ENCODE measurements around the gene MET.

MET gene

GRCh38 chr7:116734710-116735109 is 62.7 kb downstream of the MET start:
- Histone ChIP-seq H3K4me2 (no peak overlapping the region), H3K9ac (no peak overlapping the region), H3K4me3 (IDR thresholded peaks at IDR 0.05; ENCODE audit: insufficient read depth, low read depth, low read length) (no peak overlapping the region), H3K79me2 (ENCODE audit: insufficient read depth, low read depth) (no peaks in the 10 kb centered on the region), H3K27ac (no peak overlapping the region), H4K20me1 (ENCODE audit: insufficient read depth) (no peaks in the 10 kb centered on the region), H3K4me1 (ENCODE audit: low read depth, poor library complexity, severe bottlenecking) (no peaks in the 10 kb centered on the region), H2AFZ (ENCODE audit: low read depth) (no peak overlapping the region), H3K27me3 (ENCODE audit: insufficient read depth, low read depth) (no peaks in the 10 kb centered on the region), H3K36me3 (ENCODE audit: insufficient read depth) (no peaks in the 10 kb centered on the region)
- TF ChIP-seq, protein P1, sequence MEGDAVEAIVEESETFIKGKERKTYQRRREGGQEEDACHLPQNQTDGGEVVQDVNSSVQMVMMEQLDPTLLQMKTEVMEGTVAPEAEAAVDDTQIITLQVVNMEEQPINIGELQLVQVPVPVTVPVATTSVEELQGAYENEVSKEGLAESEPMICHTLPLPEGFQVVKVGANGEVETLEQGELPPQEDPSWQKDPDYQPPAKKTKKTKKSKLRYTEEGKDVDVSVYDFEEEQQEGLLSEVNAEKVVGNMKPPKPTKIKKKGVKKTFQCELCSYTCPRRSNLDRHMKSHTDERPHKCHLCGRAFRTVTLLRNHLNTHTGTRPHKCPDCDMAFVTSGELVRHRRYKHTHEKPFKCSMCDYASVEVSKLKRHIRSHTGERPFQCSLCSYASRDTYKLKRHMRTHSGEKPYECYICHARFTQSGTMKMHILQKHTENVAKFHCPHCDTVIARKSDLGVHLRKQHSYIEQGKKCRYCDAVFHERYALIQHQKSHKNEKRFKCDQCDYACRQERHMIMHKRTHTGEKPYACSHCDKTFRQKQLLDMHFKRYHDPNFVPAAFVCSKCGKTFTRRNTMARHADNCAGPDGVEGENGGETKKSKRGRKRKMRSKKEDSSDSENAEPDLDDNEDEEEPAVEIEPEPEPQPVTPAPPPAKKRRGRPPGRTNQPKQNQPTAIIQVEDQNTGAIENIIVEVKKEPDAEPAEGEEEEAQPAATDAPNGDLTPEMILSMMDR (conservative IDR thresholded peaks at IDR 0.05; ENCODE audit: low read depth, low read length): no peak

DNA sequence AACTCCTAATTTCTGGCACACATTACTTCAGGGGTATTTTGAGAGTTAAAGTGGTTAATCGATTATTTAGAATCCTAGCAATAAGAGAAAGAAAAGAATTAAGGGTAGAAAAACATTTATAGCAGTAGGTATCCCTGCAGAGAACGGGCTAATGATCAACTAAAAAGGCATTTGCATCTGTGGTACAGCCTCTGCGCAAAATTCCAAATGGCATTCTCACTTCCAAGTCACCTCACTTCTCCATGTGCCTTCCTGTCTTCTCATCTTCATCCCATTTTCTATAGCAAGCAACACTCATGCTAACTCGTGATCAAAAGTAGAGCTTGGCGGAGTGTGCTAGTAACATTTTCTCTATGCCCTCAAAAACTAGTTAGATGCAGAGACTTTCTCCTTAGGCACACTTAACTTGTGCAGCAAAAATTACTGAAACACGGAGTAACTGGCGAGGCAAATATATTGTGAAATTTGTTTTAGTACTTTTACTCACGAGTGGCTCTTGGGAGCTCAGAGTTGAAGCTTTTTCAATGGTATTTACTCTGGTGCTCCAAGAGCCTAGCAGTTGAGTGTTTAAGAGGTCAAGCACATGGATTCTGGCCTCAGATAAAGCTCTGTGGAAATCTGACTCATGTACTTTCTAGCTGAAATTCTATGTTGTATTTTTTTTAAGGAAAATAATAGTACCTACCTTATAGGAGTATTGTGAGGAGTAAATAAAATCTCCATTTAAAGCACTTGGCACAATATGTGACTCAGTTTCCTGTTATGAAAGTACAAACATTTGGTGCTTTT is 65.1 kb downstream of the MET start:
- TF ChIP-seq, protein P1 (conservative IDR thresholded peaks at IDR 0.05; ENCODE audit: low read depth, low read length): no peak
- no peak overlapping the region for H2AFZ ChIP-seq (ENCODE audit: low read depth)
- H3K36me3 ChIP-seq (ENCODE audit: insufficient read depth): no peaks in the 10 kb centered on the region
- no peak overlapping the region for H3K9ac ChIP-seq
- no peak overlapping the region for H3K27ac ChIP-seq
- no peaks in the 10 kb centered on the region for H4K20me1 ChIP-seq (ENCODE audit: insufficient read depth)
- no peaks in the 10 kb centered on the region for H3K4me1 ChIP-seq (ENCODE audit: low read depth, poor library complexity, severe bottlenecking)
- H3K79me2 ChIP-seq (ENCODE audit: insufficient read depth, low read depth): no peaks in the 10 kb centered on the region
- H3K27me3 ChIP-seq (ENCODE audit: insufficient read depth, low read depth): no peaks in the 10 kb centered on the region
- H3K4me2 ChIP-seq: no peak overlapping the region
- H3K4me3 ChIP-seq (IDR thresholded peaks at IDR 0.05; ENCODE audit: insufficient read depth, low read depth, low read length): no peak overlapping the region

GRCh38 chr7:116738378-116738777 is 66.4 kb downstream of the MET start:
- TF ChIP-seq, protein P1 (conservative IDR thresholded peaks at IDR 0.05; ENCODE audit: low read depth, low read length): no peak
- Histone ChIP-seq H3K4me3 (IDR thresholded peaks at IDR 0.05; ENCODE audit: insufficient read depth, low read depth, low read length) (no peak overlapping the region), H4K20me1 (ENCODE audit: insufficient read depth) (no peaks in the 10 kb centered on the region), H3K27ac (no peak overlapping the region), H3K4me1 (ENCODE audit: low read depth, poor library complexity, severe bottlenecking) (no peaks in the 10 kb centered on the region), H3K9ac (no peak overlapping the region), H3K4me2 (no peak overlapping the region), H3K36me3 (ENCODE audit: insufficient read depth) (no peaks in the 10 kb centered on the region), H3K79me2 (ENCODE audit: insufficient read depth, low read depth) (no peaks in the 10 kb centered on the region), H2AFZ (ENCODE audit: low read depth) (no peak overlapping the region), H3K27me3 (ENCODE audit: insufficient read depth, low read depth) (no peaks in the 10 kb centered on the region)

- Histone ChIP-seq H3K27me3 (ENCODE audit: insufficient read depth, low read depth) (no peaks in the 10 kb centered on the region), H3K79me2 (ENCODE audit: insufficient read depth, low read depth) (no peaks in the 10 kb centered on the region), H4K20me1 (ENCODE audit: insufficient read depth) (no peaks in the 10 kb centered on the region), H3K36me3 (ENCODE audit: insufficient read depth) (no peaks in the 10 kb centered on the region), H2AFZ (ENCODE audit: low read depth) (no peak overlapping the region), H3K4me1 (ENCODE audit: low read depth, poor library complexity, severe bottlenecking) (no peaks in the 10 kb centered on the region), H3K27ac (no peak overlapping the region), H3K4me3 (IDR thresholded peaks at IDR 0.05; ENCODE audit: insufficient read depth, low read depth, low read length) (no peak overlapping the region), H3K4me2 (no peak overlapping the region), H3K9ac (no peak overlapping the region)
- TF ChIP-seq, protein P1 (conservative IDR thresholded peaks at IDR 0.05; ENCODE audit: low read depth, low read length): no peak
Measured at GRCh38 chr7:116739307-116739706, 67.3 kb downstream of the MET start.

Data from KMS-11 (cell line).